H9 (cell line): ENCODE measurements around the gene PDGFRB. TPM values are rescaled to one million over a fixed set of nuclear protein-coding genes. Genes with fewer than 3 reads are reported as not detected.

Experiments used
- DNase-seq: peaks from one replicate; pipeline ENCODE4 v3.0.0-alpha.2; 2017
- H2AFZ ChIP-seq: one replicate; pipeline ENCODE4 v1.6.1; 2013; ENCODE audit warnings: mild to moderate bottlenecking, low read length, control low read depth, moderate library complexity
- H2AK5ac ChIP-seq: 2 replicates; pipeline ENCODE4 v1.6.1; 2013; ENCODE audit warnings: low read length, control low read depth, mixed read lengths; ENCODE audit not compliant: insufficient read length
- H2BK120ac ChIP-seq: one replicate; pipeline ENCODE4 v1.6.1; 2013; ENCODE audit warnings: low read depth, mild to moderate bottlenecking, low read length, control low read depth, inconsistent platforms; ENCODE audit not compliant: poor library complexity, severe bottlenecking
- H2BK12ac ChIP-seq: 2 replicates; pipeline ENCODE4 v1.6.1; 2013; ENCODE audit warnings: low read length, control low read depth, mixed read lengths, low read depth; ENCODE audit not compliant: insufficient read length
- H2BK15ac ChIP-seq: 2 replicates; pipeline ENCODE4 v1.6.1; 2013; ENCODE audit warnings: low read depth, low read length, control low read depth
- H2BK20ac ChIP-seq: one replicate; pipeline ENCODE4 v1.6.1; 2013; ENCODE audit warnings: low read depth, mild to moderate bottlenecking, low read length, control low read depth, inconsistent platforms; ENCODE audit not compliant: poor library complexity, severe bottlenecking
- H2BK5ac ChIP-seq: 2 replicates; pipeline ENCODE4 v1.6.1; 2013; ENCODE audit warnings: low read length, control low read depth, mixed read lengths; ENCODE audit not compliant: insufficient read length
- H3K14ac ChIP-seq: 2 replicates; pipeline ENCODE4 v1.6.1; 2013; ENCODE audit warnings: low read length, control low read depth; ENCODE audit not compliant: insufficient read depth
- H3K18ac ChIP-seq: 2 replicates; pipeline ENCODE4 v1.6.1; 2013; ENCODE audit warnings: low read depth, mild to moderate bottlenecking, mixed read lengths, low read length, control low read depth; ENCODE audit not compliant: insufficient read length
- H3K23ac ChIP-seq: 2 replicates; pipeline ENCODE4 v1.6.1; 2013; ENCODE audit warnings: low read length, control low read depth, mixed read lengths, low read depth; ENCODE audit not compliant: insufficient read length
- H3K23me2 ChIP-seq: 2 replicates; pipeline ENCODE4 v1.6.1; 2013; ENCODE audit warnings: low read depth, mild to moderate bottlenecking, mixed read lengths, low read length, control low read depth; ENCODE audit not compliant: insufficient read length, poor library complexity, severe bottlenecking
- H3K27ac ChIP-seq: 2 replicates; pipeline ENCODE4 v1.5.1; 2013; ENCODE audit warnings: low read length, control low read depth, mixed read lengths, low read depth; ENCODE audit not compliant: insufficient read length
- H3K27me3 ChIP-seq: 2 replicates; pipeline ENCODE4 v1.6.1; 2013; ENCODE audit warnings: low read length, control low read depth, inconsistent platforms; ENCODE audit not compliant: insufficient read depth
- H3K4ac ChIP-seq: 2 replicates; pipeline ENCODE4 v1.6.1; 2013; ENCODE audit warnings: low read depth, mild to moderate bottlenecking, control low read depth, inconsistent platforms, low read length, moderate library complexity
- H3K4me1 ChIP-seq: 2 replicates; pipeline ENCODE4 v1.6.1; 2013; ENCODE audit warnings: low read length, control low read depth, inconsistent platforms; ENCODE audit not compliant: insufficient read depth
- H3K4me2 ChIP-seq: 2 replicates; pipeline ENCODE4 v1.6.1; 2013; ENCODE audit warnings: low read length, control low read depth, mixed read lengths; ENCODE audit not compliant: insufficient read length, insufficient read depth
- H3K56ac ChIP-seq: 2 replicates; pipeline ENCODE4 v1.6.1; 2013; ENCODE audit warnings: low read depth, mild to moderate bottlenecking, mixed read lengths, low read length, control low read depth; ENCODE audit not compliant: insufficient read length
- H3K79me1 ChIP-seq: 2 replicates; pipeline ENCODE4 v1.6.1; 2013; ENCODE audit warnings: low read depth, mild to moderate bottlenecking, moderate library complexity, low read length, control low read depth, inconsistent platforms; ENCODE audit not compliant: insufficient read depth, poor library complexity, severe bottlenecking
- H3K79me2 ChIP-seq: 2 replicates; pipeline ENCODE4 v1.6.1; 2013; ENCODE audit warnings: low read length, control low read depth, inconsistent platforms; ENCODE audit not compliant: insufficient read depth
- H3K9ac ChIP-seq: 2 replicates; pipeline ENCODE4 v1.6.1; 2013; ENCODE audit warnings: low read length, control low read depth, mixed read lengths; ENCODE audit not compliant: insufficient read length; ENCODE audit errors: extremely low read depth
- H3K9me3 ChIP-seq: one replicate; pipeline ENCODE4 v1.6.1; 2013; ENCODE audit warnings: low read depth, low read length, inconsistent platforms; ENCODE audit not compliant: control insufficient read depth
- H3T11ph ChIP-seq: one replicate; pipeline ENCODE4 v1.6.1; 2013; ENCODE audit warnings: mild to moderate bottlenecking, low read length, control low read depth, inconsistent platforms
- H4K20me1 ChIP-seq: one replicate; pipeline ENCODE4 v1.6.1; 2013; ENCODE audit not compliant: control insufficient read depth, insufficient read length, insufficient read depth
- H4K5ac ChIP-seq: 2 replicates; pipeline ENCODE4 v1.6.1; 2013; ENCODE audit warnings: low read depth, mild to moderate bottlenecking, mixed read lengths, low read length, control low read depth; ENCODE audit not compliant: insufficient read length
- H4K8ac ChIP-seq: replicated peaks from 2 replicates; pipeline ENCODE4 v1.6.1; 2013; ENCODE audit warnings: low read length, control low read depth, mixed read lengths, low read depth; ENCODE audit not compliant: insufficient read length
- H4K91ac ChIP-seq: 2 replicates; pipeline ENCODE4 v1.6.1; 2013; ENCODE audit warnings: low read depth, mild to moderate bottlenecking, moderate library complexity, mixed read lengths, low read length, control low read depth; ENCODE audit not compliant: insufficient read length
- H3K27ac Mint-ChIP-seq, 3 experiments: 2 replicates in 2 of 3; 3 replicates in 1 of 3; pipeline ENCODE4 v1.8.0; 2020 to 2021; ENCODE audit warnings: mixed read lengths in 3 of 3, mild to moderate bottlenecking in 1 of 3, moderate library complexity in 1 of 3
- H3K27me3 Mint-ChIP-seq: 2 replicates; pipeline ENCODE4 v1.8.0; 2021; ENCODE audit warnings: low read depth, mild to moderate bottlenecking, moderate library complexity, mixed read lengths
- H3K36me3 Mint-ChIP-seq, 3 experiments: 2 replicates in 2 of 3; 3 replicates in 1 of 3; pipeline ENCODE4 v1.8.0; 2020 to 2021; ENCODE audit warnings: low read depth in 3 of 3, mixed read lengths in 3 of 3; ENCODE audit not compliant: insufficient read depth in 1 of 3
- H3K4me1 Mint-ChIP-seq, 2 experiments: 2 replicates each; pipeline ENCODE4 v1.8.0; 2020; ENCODE audit warnings: mixed read lengths in 2 of 2
- H3K4me3 Mint-ChIP-seq, 2 experiments: 2 replicates in 1 of 2; 3 replicates in 1 of 2; pipeline ENCODE4 v1.8.0; 2020 to 2021; ENCODE audit warnings: mild to moderate bottlenecking in 2 of 2, mixed read lengths in 2 of 2, moderate library complexity in 1 of 2
- H3K9me3 Mint-ChIP-seq, 2 experiments: 2 replicates in 1 of 2; 3 replicates in 1 of 2; pipeline ENCODE4 v1.8.0; 2020; ENCODE audit warnings: mild to moderate bottlenecking in 2 of 2, mixed read lengths in 2 of 2, moderate library complexity in 1 of 2
- CTCF ChIP-seq: fragments of 200-600 bp; sonication (generic); conservative IDR thresholded peaks from 3 replicates; pipeline ENCODE4 v1.8.0; 2021; ENCODE audit warnings: antibody characterized with exemption, mild to moderate bottlenecking
- WGBS: extraction: QIAGEN DNeasy Blood & Tissue Kit; methylation state at CpG from one replicate; pipeline ENCODE4 v1.1.7; 2013; ENCODE audit warnings: missing lambda C conversion rate, low lambda C conversion rate, mixed read lengths; ENCODE audit not compliant: insufficient read length; ENCODE audit errors: extremely low coverage; 5-methylcytosine and 5-hydroxymethylcytosine counted together
- total RNA-seq: library from RNA; stranded (reverse); gene quantifications from 2 replicates; pipeline ENCODE4 v1.2.1, GENCODE V29; 2021

Gene PDGFRB
- total RNA-seq, 1 experiment from 2014 or later: 2.2 TPM

- H3K9me3 Mint-ChIP-seq: no peaks in the 10 kb centered on the region
- H4K8ac ChIP-seq: no peak overlapping the region
- WGBS: no CpG with 5 or more reads among the region's 4 CpGs
- H3K27ac Mint-ChIP-seq: no peak overlapping the region
- no peak overlapping the region for H2BK20ac ChIP-seq
- no peaks in the 10 kb centered on the region for H3K79me1 ChIP-seq
- no peaks in the 10 kb centered on the region for H3K23me2 ChIP-seq
- no peak overlapping the region for H3K4me3 Mint-ChIP-seq
- no peaks in the 10 kb centered on the region for H4K20me1 ChIP-seq
- no peaks in the 10 kb centered on the region for H3K36me3 Mint-ChIP-seq
- H2AFZ ChIP-seq: no peak overlapping the region
- no peaks in the 10 kb centered on the region for H3K4me1 ChIP-seq
- no peak for DNase-seq
- no peak overlapping the region for H2BK12ac ChIP-seq
- TF ChIP-seq CTCF: no peak
- H4K5ac ChIP-seq: no peak overlapping the region
- H3K9me3 ChIP-seq: no peaks in the 10 kb centered on the region
- H3K79me2 ChIP-seq: no peaks in the 10 kb centered on the region
- H3K14ac ChIP-seq: no peak overlapping the region; the same call in 1 of the 2 replicates
- peaks cover 4% of the 10 kb centered on the region; the same call in 1 of the 2 replicates for H3K27me3 Mint-ChIP-seq
- H3K4me2 ChIP-seq: no peak overlapping the region
- H2BK15ac ChIP-seq: no peak overlapping the region
- no peak overlapping the region for H3K4ac ChIP-seq
- no peak overlapping the region for H2BK5ac ChIP-seq
- no peak overlapping the region for H3K56ac ChIP-seq
- H3K4me1 Mint-ChIP-seq: peaks cover 12 to 21% of the 10 kb centered on the region in 2 experiments
- no peak overlapping the region for H2AK5ac ChIP-seq
- no peak overlapping the region for H3K9ac ChIP-seq
- no peaks in the 10 kb centered on the region for H3K27me3 ChIP-seq
- no peak overlapping the region for H3K23ac ChIP-seq
- no peak overlapping the region for H3T11ph ChIP-seq
- H2BK120ac ChIP-seq: no peak overlapping the region
- no peak overlapping the region for H3K27ac ChIP-seq
- no peak overlapping the region for H4K91ac ChIP-seq
- H3K18ac ChIP-seq: no peak overlapping the region
Measured at GRCh38 chr5:150107909-150108447, 47.7 kb downstream of the PDGFRB start.
